Neutrophil (primary cell): Measurements from ENCODE around the gene LDLRAD4.
"Not testable (repeated sequence)": the region's sequence is repeated elsewhere in the genome, so short reads cannot be mapped to it uniquely, and the experiment has no call there.

Experiments
- H3K27ac ChIP-seq: fragments of 200-600 bp; sonication (generic); 2 replicates; pipeline ENCODE4 v1.5.1; 2016; ENCODE audit warnings: mild to moderate bottlenecking, moderate library complexity
- H3K27me3 ChIP-seq: fragments of 200-600 bp; sonication (generic); 2 replicates; pipeline ENCODE4 v1.6.0; 2016; ENCODE audit warnings: mild to moderate bottlenecking
- H3K36me3 ChIP-seq: fragments of 200-600 bp; sonication (generic); 2 replicates; pipeline ENCODE4 v1.5.1; 2017
- H3K4me1 ChIP-seq, 2 experiments: fragments of 200-600 bp in 1 of 2; sonication (generic) in 1 of 2; 1 replicate in 1 of 2; 2 replicates in 1 of 2; pipeline versions ENCODE4 v1.5.1 to v1.6.1; 2013 to 2016; ENCODE audit warnings: low read depth in 1 of 2, low read length in 1 of 2, mild to moderate bottlenecking in 1 of 2, moderate library complexity in 1 of 2; ENCODE audit not compliant: control insufficient read depth in 1 of 2, insufficient read depth in 1 of 2
- H3K4me3 ChIP-seq, 2 experiments: fragments of 200-600 bp in 1 of 2; sonication (generic) in 1 of 2; 1 replicate in 1 of 2; 2 replicates in 1 of 2; pipeline ENCODE4 v1.5.1; 2013 to 2016; ENCODE audit warnings: low read depth in 1 of 2, low read length in 1 of 2, mild to moderate bottlenecking in 1 of 2, moderate library complexity in 1 of 2
- H3K9me3 ChIP-seq: fragments of 200-600 bp; sonication (generic); 2 replicates; pipeline ENCODE4 v1.5.1; 2016
- CTCF ChIP-seq: fragments of 200-600 bp; sonication (generic); IDR thresholded peaks from 2 replicates; pipeline ENCODE4 v1.5.1; 2016; ENCODE audit warnings: antibody characterized with exemption

The LDLRAD4 gene

GRCh38 chr18:13474336-13474735 is 255.8 kb downstream of the LDLRAD4 start:
- Histone ChIP-seq H3K36me3 (peaks cover 35% of the 10 kb centered on the region), H3K4me3 (no peak overlapping the region), H3K27me3 (no peaks in the 10 kb centered on the region), H3K4me1 (peaks cover 29 to 31% of the 10 kb centered on the region in 2 experiments), H3K27ac (no peak overlapping the region), H3K9me3 (no peaks in the 10 kb centered on the region)
- TF ChIP-seq CTCF = no peak

- H3K4me3 ChIP-seq = no peak overlapping the region
- H3K4me1 ChIP-seq = peaks cover 23 to 24% of the 10 kb centered on the region in 2 experiments
- no peak for TF ChIP-seq CTCF
- no peaks in the 10 kb centered on the region for H3K9me3 ChIP-seq
- peaks cover 34% of the 10 kb centered on the region for H3K36me3 ChIP-seq
- H3K27ac ChIP-seq = no peak overlapping the region
- H3K27me3 ChIP-seq = no peaks in the 10 kb centered on the region
Observed at GRCh38 chr18:13474907-13475545, 256.5 kb downstream of the LDLRAD4 start.

- H3K9me3 ChIP-seq, H3K4me3 ChIP-seq, H3K27me3 ChIP-seq, H3K27ac ChIP-seq: not testable (repeated sequence)
- Histone ChIP-seq H3K36me3 (peaks cover 30% of the 10 kb centered on the region), H3K4me1 (peaks cover 10 to 11% of the 10 kb centered on the region in 2 experiments)
Observed at GRCh38 chr18:13476312-13476711, 257.8 kb downstream of the LDLRAD4 start.

GRCh38 chr18:13477147-13477683 is 258.7 kb downstream of the LDLRAD4 start:
- Histone ChIP-seq H3K4me3 (no peak overlapping the region), H3K36me3 (peaks cover 30% of the 10 kb centered on the region)

GRCh38 chr18:13480571-13481255 is 262.2 kb downstream of the LDLRAD4 start:
- no peaks in the 10 kb centered on the region for H3K4me1 ChIP-seq
- no peaks in the 10 kb centered on the region for H3K27me3 ChIP-seq
- no peaks in the 10 kb centered on the region for H3K9me3 ChIP-seq
- H3K36me3 ChIP-seq = peaks cover 26% of the 10 kb centered on the region
- no peak overlapping the region for H3K4me3 ChIP-seq
- no peak overlapping the region for H3K27ac ChIP-seq
- no peak for TF ChIP-seq CTCF

More at GRCh38 chr18:13477147-13477683, 258.7 kb downstream of the LDLRAD4 start:
- Histone ChIP-seq H3K9me3 (no peaks in the 10 kb centered on the region), H3K27ac (no peak overlapping the region), H3K27me3 (no peaks in the 10 kb centered on the region), H3K4me1 (peaks cover 2% of the 10 kb centered on the region in 2 experiments)
- no peak for TF ChIP-seq CTCF

GRCh38 chr18:13481331-13481730 is 262.8 kb downstream of the LDLRAD4 start:
- H3K4me1 ChIP-seq = no peaks in the 10 kb centered on the region
- no peak overlapping the region for H3K4me3 ChIP-seq
- H3K27me3 ChIP-seq = no peaks in the 10 kb centered on the region
- no peak for TF ChIP-seq CTCF
- no peak overlapping the region for H3K27ac ChIP-seq
- peaks cover 32% of the 10 kb centered on the region for H3K36me3 ChIP-seq
- H3K9me3 ChIP-seq = no peaks in the 10 kb centered on the region
